GM11168 (cell line): ENCODE measurements around the gene LIPG.
"Not testable (repeated sequence)": the region's sequence is repeated elsewhere in the genome, so short reads cannot be mapped to it uniquely, and the experiment has no call there.

Experiments used
- in situ Hi-C: fragments of 300-500 bp; cut with MboI; formaldehyde crosslinking; loops from one replicate; pipeline ENCODE4 v1.12.0; 2022; ENCODE audit warnings: low sequenced_read_pairs; ENCODE audit not compliant: unreplicated experiment

Gene LIPG

GRCh38 chr18:49544362-49544761, 17.5 kb upstream of the LIPG start:
- in situ Hi-C loops = no loop called here

- in situ Hi-C loops = no loop called here
Measured at GRCh38 chr18:49546278-49546677, 15.6 kb upstream of the LIPG start.

GRCh38 chr18:49546719-49547273, 15.1 kb upstream of the LIPG start:
- in situ Hi-C loops = no loop called here

- in situ Hi-C loops = no loop called here
Measured at GRCh38 chr18:49547701-49548100, 14.2 kb upstream of the LIPG start.

- in situ Hi-C loops = no loop called here
Measured at GRCh38 chr18:49548229-49548636, 13.6 kb upstream of the LIPG start.

GRCh38 chr18:49550621-49551339, 11.1 kb upstream of the LIPG start:
- in situ Hi-C loops = no loop called here

GRCh38 chr18:49553003-49553402, 8.9 kb upstream of the LIPG start:
- in situ Hi-C loops = no loop called here

GRCh38 chr18:49555641-49556040, 6.2 kb upstream of the LIPG start:
- in situ Hi-C loops = no loop called here

GRCh38 chr18:49558356-49558755, 3.5 kb upstream of the LIPG start:
- in situ Hi-C loops = no loop called here

GRCh38 chr18:49559326-49559931, 2.4 kb upstream of the LIPG start:
- in situ Hi-C loops = not testable (repeated sequence)

GRCh38 chr18:49560277-49560623, 1.6 kb upstream of the LIPG start:
- in situ Hi-C loops = no loop called here

GRCh38 chr18:49560624-49561288, 1.1 kb upstream of the LIPG start:
- in situ Hi-C loops = no loop called here

GRCh38 chr18:49562481-49563129, 748 bp downstream of the LIPG start:
- in situ Hi-C loops = no loop called here

- in situ Hi-C loops = no loop called here
Measured at GRCh38 chr18:49563130-49563540, 1.3 kb downstream of the LIPG start.

- in situ Hi-C loops = no loop called here
Measured at GRCh38 chr18:49563701-49564517, 2.1 kb downstream of the LIPG start.

- in situ Hi-C loops = no loop called here
Measured at GRCh38 chr18:49564518-49564834, 2.6 kb downstream of the LIPG start.

GRCh38 chr18:49565101-49565500, 3.2 kb downstream of the LIPG start:
- in situ Hi-C loops = no loop called here

- in situ Hi-C loops = no loop called here
Measured at GRCh38 chr18:49565612-49566011, 3.8 kb downstream of the LIPG start.

- in situ Hi-C loops = no loop called here
Measured at GRCh38 chr18:49566217-49566770, 4.4 kb downstream of the LIPG start.

- in situ Hi-C loops = no loop called here
Measured at GRCh38 chr18:49566985-49567384, 5.1 kb downstream of the LIPG start.
